GM12878 (cell line): ENCODE measurements around the gene EIF4E. TPM values are rescaled to one million over a fixed set of nuclear protein-coding genes. Genes with fewer than 3 reads are reported as not detected.
A peak's percentile ranks its signal among the peaks of the same experiment; 100 is the strongest.

Source experiments
- CBFB ChIP-seq: IDR thresholded peaks from 2 replicates; pipeline ENCODE4 v1.6.1; 2016; ENCODE audit warnings: antibody characterized with exemption, low read depth
- FOXM1 ChIP-seq: IDR thresholded peaks from 2 replicates; pipeline ENCODE4 v1.6.1; 2012; ENCODE audit warnings: low read depth, mild to moderate bottlenecking, inconsistent platforms, low read length, moderate library complexity
- LARP7 ChIP-seq: fragments of 450-650 bp; IDR thresholded peaks from 2 replicates; pipeline ENCODE4 v1.6.1; 2017; ENCODE audit warnings: mild to moderate bottlenecking
- NFYA ChIP-seq: IDR thresholded peaks from 2 replicates; pipeline ENCODE4 v1.6.1; 2011; ENCODE audit warnings: low read depth, mild to moderate bottlenecking, low read length, improper control_type of control experiment, borderline replicate concordance
- SMAD5 ChIP-seq: IDR thresholded peaks from 2 replicates; pipeline ENCODE4 v1.6.1; 2016; ENCODE audit warnings: antibody characterized with exemption, low read depth
- TBL1XR1 ChIP-seq: IDR thresholded peaks from 2 replicates; pipeline ENCODE4 v1.6.1; 2012; ENCODE audit warnings: low read depth, low read length, improper control_type of control experiment
- ZNF217 ChIP-seq: fragments of 450-650 bp; IDR thresholded peaks from 2 replicates; pipeline ENCODE4 v1.6.1; 2017; ENCODE audit warnings: antibody characterized with exemption, mild to moderate bottlenecking
- ZZZ3 ChIP-seq: IDR thresholded peaks from 2 replicates; pipeline ENCODE4 v1.6.1; 2011; ENCODE audit warnings: low read depth; ENCODE audit not compliant: control insufficient read depth, insufficient read length
- polyA plus RNA-seq, 11 experiments: library from polyadenylated mRNA; depleted of rRNA in 4 of 11; unstranded in 6 of 11; stranded (reverse) in 5 of 11; fragments of >200 nt; fragmentation: Nextera tagmentation in 4 of 11; fragmentation: Illumina TruSeq in 1 of 11; extraction: Ambion mirVana in 4 of 11; extraction: Trizol in 1 of 11; gene quantifications; 1 replicate in 1 of 11; 2 replicates in 10 of 11; pipeline versions ENCODE4 v1.2.1 to v1.2.3, GENCODE V29; 2011 to 2016; ENCODE audit warnings: inconsistent platforms in 2 of 11, missing spikeins in 2 of 11, low read depth in 1 of 11
- total RNA-seq, 4 experiments: library from RNA; depleted of rRNA in 3 of 4; stranded (reverse); fragments of >200 nt in 3 of 4; fragmentation: Illumina TruSeq in 1 of 4; extraction: Trizol in 1 of 4; gene quantifications; 2 replicates each; pipeline versions ENCODE4 v1.2.1 to v1.2.3, GENCODE V29; 2013 to 2021
- TF ChIP-seq, protein P1 (sequence below): fragments of 450-650 bp; IDR thresholded peaks from 2 replicates; pipeline ENCODE4 v1.6.1; 2017; ENCODE audit warnings: mild to moderate bottlenecking, moderate library complexity
- TF ChIP-seq, protein P2 (sequence below): fragments of 450-650 bp; IDR thresholded peaks from 2 replicates; pipeline ENCODE4 v1.6.1; 2017; ENCODE audit warnings: low read depth, mild to moderate bottlenecking, moderate library complexity

The EIF4E gene
- total and polyA plus RNA-seq, 10 of the 15 experiments (the other 5 are each of a cell fraction or from before 2014, with no cell fraction given), result 104 to 372 (median 163) TPM

DNA sequence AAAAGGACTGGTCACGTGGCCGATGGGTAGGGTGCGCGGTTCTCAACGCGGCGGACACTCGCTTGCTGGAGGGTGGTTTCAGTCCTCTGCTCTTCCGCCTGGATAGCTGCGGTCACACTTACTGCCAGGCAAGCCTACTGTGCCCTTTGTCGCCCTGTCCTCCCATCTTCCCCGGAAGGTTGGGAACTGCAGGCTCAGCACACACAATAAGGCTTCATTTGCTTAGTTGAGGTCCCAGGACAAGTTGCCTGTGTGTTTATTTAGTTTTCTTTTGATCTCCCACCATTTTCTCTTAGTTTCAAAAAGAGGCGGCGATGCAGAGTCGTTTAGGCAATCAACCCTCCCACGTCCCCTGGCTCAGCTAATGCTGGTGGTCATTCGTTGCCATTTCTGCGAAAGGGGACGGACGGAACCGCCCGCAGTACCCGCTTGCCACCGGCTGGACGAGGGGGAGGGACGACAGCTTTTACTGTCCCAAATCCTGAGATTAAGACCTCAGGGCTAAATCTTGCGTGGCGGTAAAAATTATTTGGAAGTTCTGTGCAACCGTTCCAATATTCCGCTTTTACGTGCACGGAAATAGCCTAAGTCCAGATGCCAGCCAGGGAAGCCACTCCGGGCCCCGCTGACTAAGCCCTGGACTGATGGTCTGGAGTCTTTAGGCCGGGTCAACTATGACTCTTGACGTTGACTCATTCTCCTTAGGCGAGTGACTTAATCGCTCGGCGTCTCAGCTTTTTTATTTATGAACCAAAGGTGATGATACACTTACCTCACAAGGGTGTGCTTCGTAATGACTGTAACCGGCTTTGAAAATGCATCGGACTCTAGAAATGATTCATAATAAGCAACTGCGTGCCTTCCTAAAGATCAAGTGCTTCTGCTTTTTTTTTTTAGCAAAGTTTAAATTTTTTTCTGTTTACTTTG is 671 bp upstream of the EIF4E start (continued):
- TF ChIP-seq, protein P1, sequence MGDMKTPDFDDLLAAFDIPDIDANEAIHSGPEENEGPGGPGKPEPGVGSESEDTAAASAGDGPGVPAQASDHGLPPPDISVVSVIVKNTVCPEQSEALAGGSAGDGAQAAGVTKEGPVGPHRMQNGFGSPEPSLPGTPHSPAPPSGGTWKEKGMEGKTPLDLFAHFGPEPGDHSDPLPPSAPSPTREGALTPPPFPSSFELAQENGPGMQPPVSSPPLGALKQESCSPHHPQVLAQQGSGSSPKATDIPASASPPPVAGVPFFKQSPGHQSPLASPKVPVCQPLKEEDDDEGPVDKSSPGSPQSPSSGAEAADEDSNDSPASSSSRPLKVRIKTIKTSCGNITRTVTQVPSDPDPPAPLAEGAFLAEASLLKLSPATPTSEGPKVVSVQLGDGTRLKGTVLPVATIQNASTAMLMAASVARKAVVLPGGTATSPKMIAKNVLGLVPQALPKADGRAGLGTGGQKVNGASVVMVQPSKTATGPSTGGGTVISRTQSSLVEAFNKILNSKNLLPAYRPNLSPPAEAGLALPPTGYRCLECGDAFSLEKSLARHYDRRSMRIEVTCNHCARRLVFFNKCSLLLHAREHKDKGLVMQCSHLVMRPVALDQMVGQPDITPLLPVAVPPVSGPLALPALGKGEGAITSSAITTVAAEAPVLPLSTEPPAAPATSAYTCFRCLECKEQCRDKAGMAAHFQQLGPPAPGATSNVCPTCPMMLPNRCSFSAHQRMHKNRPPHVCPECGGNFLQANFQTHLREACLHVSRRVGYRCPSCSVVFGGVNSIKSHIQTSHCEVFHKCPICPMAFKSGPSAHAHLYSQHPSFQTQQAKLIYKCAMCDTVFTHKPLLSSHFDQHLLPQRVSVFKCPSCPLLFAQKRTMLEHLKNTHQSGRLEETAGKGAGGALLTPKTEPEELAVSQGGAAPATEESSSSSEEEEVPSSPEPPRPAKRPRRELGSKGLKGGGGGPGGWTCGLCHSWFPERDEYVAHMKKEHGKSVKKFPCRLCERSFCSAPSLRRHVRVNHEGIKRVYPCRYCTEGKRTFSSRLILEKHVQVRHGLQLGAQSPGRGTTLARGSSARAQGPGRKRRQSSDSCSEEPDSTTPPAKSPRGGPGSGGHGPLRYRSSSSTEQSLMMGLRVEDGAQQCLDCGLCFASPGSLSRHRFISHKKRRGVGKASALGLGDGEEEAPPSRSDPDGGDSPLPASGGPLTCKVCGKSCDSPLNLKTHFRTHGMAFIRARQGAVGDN, result peak; percentile 8; the same call in 1 of the 2 replicates
- TF ChIP-seq TBL1XR1, result 0 out of 2 replicates have a peak, but pooled peaks have one; percentile 43
- no peak for TF ChIP-seq LARP7
- TF ChIP-seq ZNF217, result no peak; the same call in 1 of the 2 replicates
- TF ChIP-seq FOXM1, result peak; percentile 90
- TF ChIP-seq CBFB, result no peak; the same call in none of the 2 replicates
- no peak for TF ChIP-seq ZZZ3
- TF ChIP-seq NFYA, result no peak
- TF ChIP-seq, protein P2, sequence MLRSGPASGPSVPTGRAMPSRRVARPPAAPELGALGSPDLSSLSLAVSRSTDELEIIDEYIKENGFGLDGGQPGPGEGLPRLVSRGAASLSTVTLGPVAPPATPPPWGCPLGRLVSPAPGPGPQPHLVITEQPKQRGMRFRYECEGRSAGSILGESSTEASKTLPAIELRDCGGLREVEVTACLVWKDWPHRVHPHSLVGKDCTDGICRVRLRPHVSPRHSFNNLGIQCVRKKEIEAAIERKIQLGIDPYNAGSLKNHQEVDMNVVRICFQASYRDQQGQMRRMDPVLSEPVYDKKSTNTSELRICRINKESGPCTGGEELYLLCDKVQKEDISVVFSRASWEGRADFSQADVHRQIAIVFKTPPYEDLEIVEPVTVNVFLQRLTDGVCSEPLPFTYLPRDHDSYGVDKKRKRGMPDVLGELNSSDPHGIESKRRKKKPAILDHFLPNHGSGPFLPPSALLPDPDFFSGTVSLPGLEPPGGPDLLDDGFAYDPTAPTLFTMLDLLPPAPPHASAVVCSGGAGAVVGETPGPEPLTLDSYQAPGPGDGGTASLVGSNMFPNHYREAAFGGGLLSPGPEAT, result peak; percentile 16; the same call in 1 of the 2 replicates
- no peak for TF ChIP-seq SMAD5
- TF ChIP-seq, all 136 proteins: peak for 51
